Measurements from ENCODE around the gene LURAP1L.

The LURAP1L gene

DNA sequence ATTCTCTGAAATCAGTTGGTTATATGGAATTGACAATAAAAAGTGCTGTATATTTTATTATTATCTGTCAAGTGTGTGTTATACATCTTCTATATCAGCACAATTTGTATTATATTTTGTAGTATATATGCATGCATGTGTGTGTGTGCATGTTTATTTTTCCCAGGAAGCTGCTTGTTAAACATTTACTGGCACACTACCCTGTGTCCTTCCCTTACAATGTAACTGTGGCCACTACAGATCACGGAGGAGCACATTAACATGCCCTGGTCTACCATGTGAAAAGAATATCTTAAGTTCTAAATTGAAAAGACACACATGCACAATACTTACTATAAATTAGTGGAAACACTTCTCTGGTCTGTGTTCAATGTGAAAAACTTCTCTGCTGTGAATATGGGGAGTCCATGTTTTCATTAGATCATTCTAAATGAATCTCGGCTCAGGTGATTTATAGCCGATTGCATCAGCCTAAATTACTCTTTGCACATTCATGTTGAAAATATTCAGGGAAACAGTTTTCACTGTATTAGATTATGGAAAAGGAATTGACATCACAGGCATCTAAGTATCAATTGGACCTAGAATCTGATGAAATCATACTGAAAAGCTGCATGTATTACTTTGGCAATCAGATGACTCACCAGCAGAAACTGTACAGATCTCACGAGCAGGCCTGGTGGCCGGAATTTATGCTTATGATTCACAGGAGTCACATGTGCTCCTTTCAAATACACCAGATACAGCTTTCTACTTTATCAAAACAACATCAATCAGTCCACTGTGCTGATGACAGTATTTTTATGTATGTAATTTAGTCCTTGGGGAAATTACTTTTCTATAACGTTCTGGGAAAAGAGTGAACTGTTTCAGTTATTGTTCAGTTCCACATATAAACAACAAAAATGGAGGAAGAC is 39.4 kb downstream of the LURAP1L start:
- no peak for DNase-seq (ENCODE audit: low read depth)

- no peak for DNase-seq (ENCODE audit: low read depth)
Observed at GRCh38 chr9:12814877-12815237, 40.0 kb downstream of the LURAP1L start.

- no peak for DNase-seq (ENCODE audit: low read depth)
Observed at GRCh38 chr9:12815888-12816287, 41.1 kb downstream of the LURAP1L start.

DNA sequence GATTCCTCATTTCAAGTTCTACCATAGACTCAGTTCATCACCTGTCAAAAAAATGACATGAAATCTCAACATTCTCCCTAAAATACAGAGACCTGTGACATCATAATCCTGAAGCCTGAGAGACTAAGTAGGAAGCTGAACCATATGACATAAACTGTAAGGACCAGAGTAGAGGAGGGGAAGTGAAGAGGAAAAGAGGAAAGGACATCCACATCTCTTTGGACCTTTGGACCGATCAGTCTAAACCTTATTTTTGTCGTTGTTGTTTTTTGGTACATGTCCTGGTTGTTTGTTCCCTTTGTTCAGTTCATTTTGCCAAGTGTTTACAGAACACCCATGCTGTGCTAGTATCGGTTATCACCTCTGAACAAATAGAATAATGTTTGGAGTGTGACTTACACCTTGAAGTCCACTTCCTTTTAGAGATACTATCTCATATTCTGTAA is 41.9 kb downstream of the LURAP1L start:
- DNase-seq (ENCODE audit: low read depth): no peak

GRCh38 chr9:12817702-12818101 is 42.9 kb downstream of the LURAP1L start:
- no peak for DNase-seq (ENCODE audit: low read depth)

- DNase-seq (ENCODE audit: low read depth): no peak
Observed at GRCh38 chr9:12818431-12819000, 43.7 kb downstream of the LURAP1L start.

DNA sequence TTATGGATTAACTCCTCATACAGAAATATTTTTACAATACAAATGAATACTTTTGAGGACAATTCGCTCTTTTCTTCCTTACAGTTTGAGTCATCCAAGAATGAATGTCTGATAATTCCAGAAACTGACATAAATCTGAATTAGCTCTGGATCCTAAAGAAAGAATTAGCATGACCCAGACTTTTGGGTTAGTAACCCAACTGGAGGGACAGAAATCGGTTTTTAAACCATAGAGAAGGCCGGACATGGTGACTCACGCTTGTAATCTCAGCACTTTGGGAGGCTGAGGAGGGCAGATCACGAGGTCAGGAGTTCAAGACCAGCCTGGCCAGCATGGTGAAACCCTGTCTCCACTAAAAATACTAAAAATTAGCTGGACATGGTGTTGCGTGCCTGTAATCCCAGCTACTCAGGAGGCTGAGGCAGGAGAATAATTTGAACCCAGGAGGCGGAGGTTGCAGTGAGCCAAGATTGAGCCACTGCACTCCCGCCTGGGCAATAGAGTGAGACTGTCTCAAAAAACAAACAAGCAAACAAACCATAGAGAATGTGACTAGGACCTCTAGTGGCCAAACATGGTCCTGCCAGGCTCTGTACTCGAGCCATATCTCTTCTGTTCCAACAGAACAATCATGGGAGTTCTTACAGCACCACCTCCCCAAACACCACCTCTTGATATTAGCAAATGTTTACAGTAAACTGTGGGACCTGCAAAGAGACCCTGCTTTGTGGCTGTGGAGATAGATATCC is 44.8 kb downstream of the LURAP1L start:
- no peak for DNase-seq (ENCODE audit: low read depth)

DNA sequence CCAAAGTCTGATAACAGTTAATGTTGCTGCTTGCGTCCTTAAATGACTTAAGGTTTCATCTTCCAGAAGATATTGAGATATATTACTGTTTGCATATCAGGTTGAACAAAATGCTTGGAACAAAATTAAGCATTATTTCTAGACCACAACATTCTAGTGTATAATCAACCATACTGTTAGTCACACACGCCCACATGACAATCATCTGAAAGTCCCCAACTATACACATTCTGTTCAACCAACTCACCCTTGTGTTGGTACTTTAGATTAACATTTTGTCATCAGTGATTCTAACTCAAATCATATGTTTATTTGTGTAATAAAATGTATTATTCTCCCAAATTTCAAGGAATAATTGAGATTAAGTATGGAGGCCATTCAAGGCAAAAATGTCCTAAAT is 47.3 kb downstream of the LURAP1L start:
- no peak for DNase-seq (ENCODE audit: low read depth)

- no peak for DNase-seq (ENCODE audit: low read depth)
Observed at GRCh38 chr9:12826924-12827565, 52.2 kb downstream of the LURAP1L start.

DNA sequence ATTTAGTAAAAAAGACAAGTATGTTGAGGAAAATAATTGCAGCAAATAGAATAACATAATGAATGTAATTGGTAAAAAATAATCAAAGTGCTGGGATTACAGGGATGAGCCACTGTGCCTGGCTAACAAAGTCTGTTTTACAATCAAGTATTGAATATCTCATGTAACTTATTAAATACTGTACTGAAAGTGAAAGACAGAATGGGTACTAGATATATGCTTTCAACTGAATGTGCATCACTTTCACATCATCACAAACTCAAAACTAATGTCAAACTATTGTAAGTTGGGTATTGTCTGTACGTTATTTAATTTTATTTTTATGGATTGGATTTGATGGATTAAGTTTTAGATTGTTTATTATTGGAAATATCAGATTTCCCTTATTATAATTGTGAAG is 58.9 kb downstream of the LURAP1L start:
- no peak for DNase-seq (ENCODE audit: low read depth)

DNA sequence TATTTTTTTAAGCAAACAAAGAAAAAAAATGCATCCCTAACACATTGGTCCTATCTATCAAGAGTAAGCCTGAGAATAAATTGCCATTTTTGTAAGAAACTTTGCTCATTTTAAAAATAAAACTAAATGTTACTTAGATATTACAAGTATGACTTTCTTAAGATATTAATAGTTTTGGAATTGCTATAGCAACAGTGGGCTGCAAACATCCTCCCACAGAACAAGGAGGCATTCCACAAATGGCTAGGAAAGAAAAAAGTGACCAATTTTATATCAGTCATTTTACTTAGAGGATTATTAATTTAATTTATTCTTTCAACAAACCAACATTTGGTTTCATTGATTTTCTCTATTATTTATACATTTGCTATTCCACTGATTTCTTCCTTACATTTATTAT is 63.7 kb downstream of the LURAP1L start:
- DNase-seq (ENCODE audit: low read depth): no peak

- DNase-seq (ENCODE audit: low read depth): no peak
Observed at GRCh38 chr9:12843735-12844134, 68.9 kb downstream of the LURAP1L start.

- no peak for DNase-seq (ENCODE audit: low read depth)
Observed at GRCh38 chr9:12846035-12846434, 71.2 kb downstream of the LURAP1L start.

DNA sequence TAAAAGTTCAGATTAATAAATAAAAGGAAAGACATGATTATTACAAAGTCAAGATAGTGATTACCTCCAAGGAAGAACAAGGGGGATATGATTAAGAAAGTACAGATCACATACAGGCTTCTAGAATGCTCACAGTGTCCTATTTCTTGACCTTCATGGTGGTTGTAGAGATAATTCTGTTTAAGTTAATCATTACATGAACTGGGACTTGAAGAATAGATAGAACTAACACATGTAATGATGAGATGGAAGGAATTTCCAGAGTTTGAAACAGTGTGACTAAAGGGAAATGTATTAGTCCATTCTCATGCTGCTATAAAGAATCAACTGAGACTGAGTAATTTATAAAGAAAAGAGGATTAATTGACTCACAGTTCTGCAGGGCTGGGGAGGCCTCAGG is 72.7 kb downstream of the LURAP1L start:
- DNase-seq (ENCODE audit: low read depth): no peak

DNA sequence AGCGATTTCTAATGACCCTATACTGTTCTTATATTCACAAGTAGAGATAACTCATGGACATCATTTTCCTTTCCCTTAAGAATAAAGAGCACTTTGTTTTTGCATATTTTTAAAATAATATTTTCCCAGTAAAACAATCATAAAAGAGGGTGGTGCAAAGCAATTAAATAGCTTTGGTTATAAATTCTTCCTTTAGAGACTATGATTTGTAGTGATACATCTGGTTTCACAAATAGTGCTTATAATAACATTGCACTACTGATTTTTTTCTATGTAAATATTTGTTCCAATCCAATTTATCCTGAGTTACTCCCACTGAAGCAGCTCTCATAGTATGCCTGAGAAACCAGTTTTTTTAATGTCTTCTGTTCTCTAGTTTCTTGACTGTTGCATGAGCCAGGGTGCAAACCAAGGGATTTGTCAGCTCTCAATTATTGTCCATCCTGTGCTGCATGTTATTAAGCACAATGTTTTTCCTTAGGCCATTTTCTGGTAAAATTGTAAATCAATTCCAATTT is 74.7 kb downstream of the LURAP1L start:
- DNase-seq (ENCODE audit: low read depth): no peak

DNA sequence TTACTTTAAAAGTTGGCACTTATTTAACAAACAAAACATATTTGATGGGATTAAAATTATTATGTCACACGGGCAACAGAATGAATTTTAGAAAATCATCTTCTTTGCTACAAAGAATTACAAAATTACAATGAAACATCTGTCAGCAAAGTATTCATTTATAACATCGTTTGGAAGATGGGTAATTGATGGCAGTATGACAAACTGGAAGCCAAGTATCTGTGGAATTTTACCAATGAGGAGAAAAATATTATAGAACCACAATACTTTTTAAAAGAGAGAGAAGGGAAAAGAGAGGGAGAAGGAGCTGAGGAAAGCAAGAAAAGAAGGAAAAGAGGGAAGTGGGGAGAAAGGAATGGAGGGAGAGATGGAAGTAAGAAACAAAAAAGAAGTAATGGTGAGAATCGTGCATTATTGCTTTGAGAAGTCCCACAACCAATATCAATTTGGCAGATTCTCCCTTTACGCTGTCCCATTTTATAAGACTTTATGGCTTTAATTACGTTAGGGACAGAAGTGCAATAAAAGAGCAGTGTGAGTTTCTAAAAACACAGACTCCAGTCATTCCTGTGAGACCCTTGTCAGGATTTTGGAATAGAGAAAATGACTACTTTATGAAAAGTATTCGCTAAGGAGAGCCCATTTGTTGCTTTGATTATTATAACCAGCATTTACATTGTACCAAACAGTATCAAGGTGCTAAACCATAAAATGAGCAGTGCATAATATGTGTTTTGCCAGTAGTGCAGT is 76.7 kb downstream of the LURAP1L start:
- no peak for DNase-seq (ENCODE audit: low read depth)

GRCh38 chr9:12853051-12853450 is 78.2 kb downstream of the LURAP1L start:
- no peak for DNase-seq (ENCODE audit: low read depth)

GRCh38 chr9:12854221-12854620 is 79.4 kb downstream of the LURAP1L start:
- no peak for DNase-seq (ENCODE audit: low read depth)

GRCh38 chr9:12855066-12855465 is 80.2 kb downstream of the LURAP1L start:
- no peak for DNase-seq (ENCODE audit: low read depth)

GRCh38 chr9:12856603-12857002 is 81.8 kb downstream of the LURAP1L start:
- DNase-seq (ENCODE audit: low read depth): no peak

DNA sequence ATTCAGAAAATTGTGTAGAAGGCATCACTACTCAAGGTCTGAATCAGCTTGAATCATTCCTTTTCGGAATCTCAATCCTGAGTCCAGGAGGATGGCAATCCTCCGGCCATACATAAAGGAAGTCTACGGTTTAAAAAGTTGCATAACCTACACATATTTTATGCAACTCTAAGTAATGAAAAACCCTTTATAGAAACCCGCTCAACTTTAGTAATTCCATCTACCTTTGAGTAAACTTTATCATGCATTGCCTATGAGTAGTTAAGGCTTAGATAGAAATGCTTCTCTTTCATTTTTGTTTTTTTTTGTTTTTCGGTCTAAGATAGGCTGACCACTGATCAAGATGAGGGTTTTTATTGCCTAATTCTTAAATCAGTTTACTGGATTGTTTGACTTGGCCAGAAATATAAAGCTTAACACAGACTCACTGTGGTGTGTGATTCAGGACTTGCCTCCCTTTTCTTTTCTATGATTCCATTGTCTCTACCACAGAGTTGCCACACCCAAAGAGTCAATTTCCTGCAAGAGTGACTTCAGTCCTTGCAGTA is 85.0 kb downstream of the LURAP1L start:
- DNase-seq (ENCODE audit: low read depth): no peak

Measured in activated gamma-delta T cell treated with anti-CD3 and anti-CD28 coated beads, Interleukin-2, amount 50 U/mL, for 16 hours (primary cell).